ENCODE data around the gene PPIL1.

PPIL1 gene

DNA sequence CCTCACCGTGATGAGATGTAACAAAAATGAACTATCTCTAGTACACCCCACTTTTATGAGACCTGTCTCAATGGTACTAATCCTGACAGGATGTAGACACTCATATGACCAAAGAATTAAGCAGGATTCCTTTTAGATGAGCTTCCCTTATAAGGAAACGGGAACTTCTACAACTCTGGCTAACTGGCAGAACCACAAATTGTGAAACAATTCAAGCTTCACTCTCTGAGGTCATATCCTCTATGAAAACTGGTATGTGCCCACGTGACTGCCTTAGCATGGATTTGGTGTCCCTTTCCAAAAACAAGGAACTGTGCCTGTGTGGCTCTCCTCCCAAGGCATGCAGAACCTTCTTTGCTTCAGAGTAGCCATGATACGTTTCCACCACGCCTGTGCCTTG, 21.3 kb downstream of the PPIL1 start:
- no peak for DNase-seq

DNA sequence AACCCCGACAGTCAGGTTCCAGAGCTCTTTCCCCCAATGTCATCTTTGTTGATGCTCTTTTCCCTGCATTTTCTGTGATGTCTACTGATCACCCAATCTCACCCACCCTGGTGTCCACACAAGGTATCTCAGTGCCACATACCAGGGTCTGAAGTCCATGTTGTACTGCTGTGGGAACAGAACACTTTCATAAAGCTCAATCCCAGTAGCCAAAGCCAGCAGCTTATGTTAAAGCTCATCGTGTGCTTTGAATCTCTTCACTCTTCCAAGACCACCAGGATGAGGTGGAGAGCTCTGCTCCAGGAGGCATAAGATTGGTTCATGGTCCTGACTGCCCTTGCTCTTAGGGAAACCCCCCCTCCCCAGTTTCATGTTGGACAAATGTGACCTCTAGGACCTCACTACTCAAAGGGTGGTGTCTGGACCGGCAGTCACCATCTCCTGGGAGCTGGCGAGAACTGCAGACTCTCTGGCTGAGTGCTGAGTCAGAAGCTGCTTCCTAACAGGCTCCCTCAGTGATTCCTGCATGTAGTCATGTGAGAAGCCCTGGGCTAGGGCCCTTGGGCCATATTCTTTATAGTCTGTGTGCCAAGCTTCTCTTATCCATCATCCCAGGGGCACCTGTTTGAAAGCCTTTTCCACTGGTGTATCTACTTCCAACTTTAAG, 22.0 kb downstream of the PPIL1 start:
- no peak for DNase-seq

DNA sequence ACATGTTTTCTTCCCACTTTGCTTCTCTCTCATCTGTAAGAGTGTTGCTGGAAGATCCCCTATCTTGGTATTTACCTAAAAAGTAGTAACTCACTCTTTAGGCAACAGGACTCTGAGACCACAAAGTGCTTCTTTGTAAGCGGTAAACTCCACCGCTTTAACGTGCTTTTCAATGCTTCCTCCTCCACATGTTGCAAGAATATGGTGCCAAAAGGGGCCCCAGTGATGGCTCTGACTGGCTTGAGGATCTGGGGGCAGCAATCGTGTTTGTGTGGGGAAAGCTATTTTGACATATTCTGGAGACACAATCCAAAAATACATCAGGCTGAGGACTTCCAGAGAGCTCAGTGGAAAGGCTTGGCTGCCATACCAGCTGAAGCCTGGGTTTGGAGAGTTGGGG, 23.0 kb downstream of the PPIL1 start:
- no peak for DNase-seq

DNA sequence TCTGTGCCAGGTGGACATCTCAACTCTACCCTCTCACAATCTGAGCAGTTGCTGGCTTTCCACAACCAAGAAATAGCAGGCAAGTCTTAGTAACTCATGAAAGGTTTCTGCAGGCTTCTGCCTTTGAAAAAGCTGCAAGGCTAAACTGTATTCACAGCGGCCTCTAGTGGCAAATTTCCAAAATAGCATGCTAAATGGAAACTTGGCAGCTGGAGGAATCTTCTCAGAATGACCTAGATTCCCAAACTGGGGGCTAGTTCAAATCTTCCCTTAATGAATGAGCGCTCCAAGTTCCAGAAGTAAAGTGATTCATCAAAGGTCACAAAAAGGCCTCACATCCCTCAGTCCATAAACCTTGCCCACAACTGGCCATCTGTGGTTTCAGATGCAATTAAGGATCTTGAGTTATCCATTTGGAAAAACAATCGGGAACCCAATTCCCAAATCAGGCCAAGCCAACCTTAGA, 23.4 kb downstream of the PPIL1 start:
- no peak for DNase-seq

DNA sequence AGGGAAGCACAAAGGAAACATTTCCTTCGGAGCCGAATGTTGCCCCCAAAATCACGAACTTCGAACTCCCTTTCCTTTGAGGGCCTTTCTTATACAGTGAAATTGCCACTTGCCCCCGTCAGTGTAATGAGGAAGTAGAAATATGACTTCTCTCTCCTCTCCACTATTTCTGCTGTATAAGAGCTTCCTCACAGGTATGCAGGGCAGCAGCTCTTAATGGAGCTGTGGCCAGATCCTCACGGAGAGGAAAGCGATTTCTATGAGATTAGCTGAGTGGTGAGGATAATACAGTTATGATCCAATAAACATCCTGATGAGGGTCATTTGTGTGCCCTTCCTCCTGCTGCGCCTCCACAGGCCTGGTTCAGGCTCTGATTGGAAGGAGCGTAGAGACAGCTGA, 24.6 kb downstream of the PPIL1 start:
- no peak for DNase-seq

DNA sequence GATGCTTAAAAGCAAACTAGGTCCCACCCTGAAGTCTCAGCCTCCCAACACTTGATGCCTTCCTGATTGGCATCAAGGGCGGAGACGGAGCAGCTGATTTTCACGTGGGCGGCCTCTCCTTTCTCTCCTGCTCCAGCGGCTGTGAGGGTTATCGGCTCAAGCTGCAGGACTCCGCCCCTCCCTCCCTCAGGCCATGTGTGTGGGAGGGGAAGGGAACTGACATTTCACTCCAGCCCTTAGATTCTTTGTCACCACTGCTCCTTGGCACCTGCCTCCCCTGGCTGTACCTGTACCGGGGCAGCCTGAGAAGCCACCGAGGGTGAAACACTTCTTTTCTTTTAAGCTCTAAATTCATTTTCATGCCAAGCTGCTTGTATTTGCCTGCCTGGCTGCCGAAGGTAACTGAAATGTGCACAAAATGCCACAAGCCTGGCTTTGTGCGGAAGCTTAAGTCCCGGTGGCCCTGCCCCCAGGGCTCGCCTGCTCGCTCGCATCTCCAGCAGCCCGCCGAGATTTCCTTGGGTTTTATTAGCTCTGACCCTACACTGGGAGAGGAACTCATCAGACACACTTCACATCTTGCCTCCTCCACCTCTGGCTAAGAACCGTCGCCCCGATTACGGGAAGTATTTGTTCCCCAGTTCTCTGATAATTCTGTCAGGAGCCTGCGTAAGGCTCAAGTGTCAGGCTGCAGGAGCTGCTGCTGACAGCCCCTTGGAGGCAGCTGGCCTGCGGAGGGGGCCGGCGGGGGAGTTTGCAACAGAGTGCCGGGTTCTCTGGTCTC, 25.8 kb downstream of the PPIL1 start:
- no peak for DNase-seq

DNA sequence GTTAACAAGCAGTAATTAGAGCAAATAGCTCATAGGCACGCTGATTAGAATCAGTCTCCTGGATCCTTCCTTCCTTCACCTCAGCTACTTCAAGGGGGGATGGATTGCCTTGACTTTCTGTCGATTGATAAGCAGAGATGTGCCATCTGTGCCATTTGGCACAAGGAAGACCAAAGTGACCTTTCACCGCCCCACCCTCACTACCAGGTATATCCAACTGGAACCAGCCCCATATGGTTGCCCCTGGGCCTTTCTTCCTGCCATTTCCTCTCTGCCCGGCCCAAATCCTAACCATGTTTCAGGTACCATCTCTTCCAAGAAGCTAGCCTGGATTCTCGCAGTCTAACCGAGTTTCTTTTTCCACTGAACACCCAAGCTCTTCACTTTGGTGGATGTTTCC, 26.6 kb downstream of the PPIL1 start:
- DNase-seq = no peak

DNA sequence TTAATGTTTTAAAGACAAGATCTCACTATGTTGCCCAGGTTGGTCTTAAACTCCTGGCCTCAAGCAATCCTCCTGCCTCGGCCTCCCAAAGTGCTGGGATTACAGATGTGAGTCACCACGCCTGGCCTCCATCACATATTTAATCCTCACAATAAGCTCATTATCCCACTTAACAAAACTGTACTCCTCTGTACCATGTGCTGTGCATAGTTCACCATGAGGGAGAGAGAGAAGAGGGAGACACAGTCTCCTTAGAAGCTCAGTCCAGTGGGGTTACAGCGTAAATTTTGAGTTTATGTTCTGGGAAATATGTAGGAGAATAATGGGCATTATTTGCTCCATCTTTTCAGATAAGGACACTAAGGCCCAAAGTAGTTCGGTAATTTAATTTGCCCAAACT, 27.5 kb downstream of the PPIL1 start:
- no peak for DNase-seq

DNA sequence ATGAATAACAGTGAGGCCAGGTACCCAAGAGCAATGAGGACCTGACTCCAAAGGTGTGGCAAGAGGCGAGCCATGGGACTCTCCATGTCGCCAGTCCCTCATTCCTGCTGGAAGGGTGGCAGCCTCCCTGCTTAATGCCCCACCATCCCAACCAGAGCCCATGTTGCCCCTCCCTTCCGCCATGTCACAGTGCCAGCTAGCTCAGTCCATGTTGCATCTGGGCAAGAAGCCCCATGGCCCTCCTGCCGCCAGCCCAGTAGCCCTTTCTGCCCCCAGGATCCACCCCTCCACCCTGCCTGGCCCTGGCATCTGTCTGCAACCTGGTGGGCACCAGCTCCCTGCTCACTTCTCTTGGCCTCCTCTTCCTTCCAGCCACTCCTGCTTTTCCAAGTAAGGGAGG, 29.4 kb downstream of the PPIL1 start:
- DNase-seq = no peak

DNA sequence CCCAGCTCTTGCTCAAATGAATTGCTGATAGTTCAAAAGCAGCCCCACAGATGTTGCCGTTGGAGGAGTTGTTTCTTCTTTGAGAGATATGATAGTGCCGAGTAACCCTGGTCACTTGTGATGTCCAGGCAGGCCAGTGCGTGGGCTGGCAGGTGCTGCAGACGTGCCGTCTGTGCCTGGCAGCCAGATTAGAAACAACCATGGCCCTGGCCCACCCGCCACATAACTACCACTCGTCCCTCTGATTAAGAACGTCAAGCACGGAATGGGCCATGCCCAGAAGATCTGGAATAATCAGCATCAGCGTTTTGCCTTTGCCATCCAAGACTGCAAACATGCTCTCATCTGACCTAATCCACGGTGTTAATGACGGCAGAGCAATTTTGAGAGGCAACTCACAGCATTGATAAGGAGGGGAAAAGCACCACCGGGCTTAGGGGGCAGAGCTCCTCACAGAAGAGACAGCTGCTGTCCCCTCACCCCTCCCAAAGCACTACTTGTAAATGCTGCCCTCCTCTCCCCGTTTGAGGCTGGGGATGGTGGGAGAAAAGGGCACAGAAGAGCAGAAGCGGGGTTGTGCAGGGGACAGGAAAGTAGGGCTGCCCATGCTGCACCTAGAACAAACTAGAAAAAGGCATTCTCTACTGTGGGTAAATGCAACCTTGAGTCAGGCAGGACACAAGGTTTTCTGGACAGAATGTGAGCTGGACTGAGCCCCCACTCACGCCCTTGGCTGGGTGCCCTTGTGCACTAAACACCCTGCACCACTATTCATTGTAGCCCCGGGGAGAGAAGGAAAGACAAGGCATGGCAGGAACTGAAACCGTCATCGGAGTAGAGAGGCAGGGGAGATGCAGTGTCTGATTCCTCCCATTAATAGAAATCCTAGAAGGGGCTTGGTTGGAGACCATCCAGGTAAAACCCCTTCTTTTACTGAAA, 30.1 kb downstream of the PPIL1 start:
- DNase-seq = no peak

DNA sequence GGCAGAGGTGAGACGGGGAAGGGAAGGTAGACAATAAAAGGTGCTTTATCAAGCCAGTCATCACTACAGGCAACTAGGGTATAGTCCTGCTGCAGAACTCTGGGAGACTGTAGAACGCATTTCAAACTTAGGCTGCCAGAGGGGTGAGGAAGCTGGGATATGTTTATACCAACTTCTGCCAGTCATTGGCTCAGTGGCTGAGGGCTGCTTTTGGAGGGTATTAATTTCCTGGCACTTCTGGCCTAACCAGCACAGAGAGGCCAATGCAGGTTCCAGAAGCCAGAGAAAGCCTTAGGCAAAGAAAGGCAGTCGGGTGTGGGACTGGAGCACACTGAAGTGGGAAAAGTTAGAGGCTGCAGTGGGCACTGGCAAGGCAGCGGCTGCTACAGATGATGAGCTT, 31.4 kb downstream of the PPIL1 start:
- DNase-seq = no peak

DNA sequence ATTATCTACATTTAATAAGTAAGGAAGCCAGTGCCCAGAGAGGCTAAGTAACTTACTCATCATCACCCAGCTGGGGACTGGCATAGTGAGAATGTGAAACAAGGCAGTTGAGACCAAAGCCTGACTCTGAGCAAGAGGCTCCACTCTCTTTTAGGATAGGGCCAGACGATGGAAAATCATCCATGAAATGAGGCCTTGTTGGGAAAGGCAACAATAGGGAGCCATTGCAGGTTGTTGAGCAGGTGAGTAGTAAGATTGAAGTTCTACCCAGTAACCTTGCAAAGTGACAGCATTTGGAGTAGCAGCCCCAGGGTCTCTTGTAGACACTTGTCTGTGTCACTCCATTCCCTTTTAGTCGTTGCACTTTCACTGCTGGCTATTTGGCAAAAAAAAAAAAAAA, 32.8 kb downstream of the PPIL1 start:
- DNase-seq = no peak

DNA sequence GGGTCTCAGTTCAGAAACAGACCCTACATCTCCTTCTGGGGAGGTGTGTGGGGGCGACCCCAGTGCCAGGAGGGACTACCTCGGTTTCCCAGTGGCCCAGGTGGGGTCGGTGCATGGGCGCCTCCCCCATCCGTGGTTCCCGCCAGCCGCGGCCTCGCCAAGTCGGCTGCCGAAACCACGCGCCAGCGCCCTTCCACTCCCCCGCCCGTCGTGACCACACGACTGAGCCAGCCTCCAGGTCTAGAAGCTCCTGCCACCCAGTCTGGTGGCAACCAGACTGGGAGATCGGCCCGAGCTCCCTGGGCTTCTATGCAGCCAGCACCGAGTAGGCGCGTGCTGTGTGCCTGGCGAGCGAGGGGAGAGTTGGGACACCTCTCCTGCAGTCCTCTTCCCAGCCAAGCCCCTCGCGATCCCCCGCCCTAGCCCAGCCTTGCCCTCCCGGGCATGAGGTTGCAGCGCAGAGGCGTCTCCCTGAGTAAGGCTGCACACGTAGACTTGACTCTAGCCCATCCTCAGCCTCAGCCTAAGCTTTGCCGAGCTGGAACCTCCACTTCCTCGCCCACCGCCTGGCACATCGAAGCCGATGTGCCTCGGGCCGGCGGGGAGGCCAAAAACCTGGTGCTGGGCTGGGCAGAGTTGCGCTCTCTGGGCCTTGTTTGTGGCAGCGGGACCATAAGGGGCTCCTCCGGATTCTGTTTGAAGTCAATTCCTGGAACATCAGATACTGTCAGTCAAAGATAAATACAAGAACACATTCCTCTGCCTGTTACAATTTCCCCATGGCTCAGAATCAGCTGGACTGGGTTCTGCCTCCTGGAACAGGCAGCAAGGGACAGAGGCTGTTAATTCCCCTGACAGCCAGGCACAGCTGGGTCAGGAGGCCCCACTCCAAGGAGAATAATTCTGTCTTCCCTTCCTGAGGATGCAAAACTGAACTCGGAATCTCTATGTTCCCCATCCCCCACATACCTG, 33.9 kb downstream of the PPIL1 start:
- no peak for DNase-seq

DNA sequence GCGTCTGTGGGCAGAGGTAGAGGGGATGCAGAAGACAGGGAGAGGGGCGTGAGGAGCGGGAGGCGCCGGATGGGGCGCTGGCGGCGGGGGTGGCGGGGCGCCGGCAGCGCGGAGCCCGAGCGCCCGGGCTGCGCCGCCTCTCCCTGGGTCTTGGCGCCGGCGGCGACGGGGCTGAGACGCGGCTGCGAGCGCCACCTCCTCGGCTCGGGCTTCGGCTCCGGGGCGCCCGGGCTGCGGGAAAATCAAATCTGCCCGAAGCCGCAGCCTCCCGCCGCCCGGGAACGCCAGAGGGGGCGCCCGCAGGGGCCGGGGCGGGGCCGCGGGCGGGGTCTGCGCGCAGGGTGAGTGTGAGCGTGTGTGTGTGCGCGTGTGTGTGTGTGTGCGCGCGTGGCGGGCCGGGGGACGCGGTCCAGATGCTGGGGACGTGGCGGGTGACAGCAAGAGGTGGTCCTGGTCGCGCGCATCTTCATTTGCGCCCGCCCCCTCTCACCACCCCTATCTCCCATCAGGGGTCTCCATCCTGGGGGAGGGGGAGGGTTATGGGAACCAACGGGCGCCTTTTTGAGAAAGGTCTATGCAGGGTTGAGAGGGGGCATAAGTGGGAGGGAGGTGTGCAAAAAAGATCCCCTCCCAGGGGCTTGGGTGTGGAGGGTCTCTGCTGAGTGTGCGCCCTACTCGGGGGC, 34.7 kb downstream of the PPIL1 start:
- DNase-seq = no peak

DNA sequence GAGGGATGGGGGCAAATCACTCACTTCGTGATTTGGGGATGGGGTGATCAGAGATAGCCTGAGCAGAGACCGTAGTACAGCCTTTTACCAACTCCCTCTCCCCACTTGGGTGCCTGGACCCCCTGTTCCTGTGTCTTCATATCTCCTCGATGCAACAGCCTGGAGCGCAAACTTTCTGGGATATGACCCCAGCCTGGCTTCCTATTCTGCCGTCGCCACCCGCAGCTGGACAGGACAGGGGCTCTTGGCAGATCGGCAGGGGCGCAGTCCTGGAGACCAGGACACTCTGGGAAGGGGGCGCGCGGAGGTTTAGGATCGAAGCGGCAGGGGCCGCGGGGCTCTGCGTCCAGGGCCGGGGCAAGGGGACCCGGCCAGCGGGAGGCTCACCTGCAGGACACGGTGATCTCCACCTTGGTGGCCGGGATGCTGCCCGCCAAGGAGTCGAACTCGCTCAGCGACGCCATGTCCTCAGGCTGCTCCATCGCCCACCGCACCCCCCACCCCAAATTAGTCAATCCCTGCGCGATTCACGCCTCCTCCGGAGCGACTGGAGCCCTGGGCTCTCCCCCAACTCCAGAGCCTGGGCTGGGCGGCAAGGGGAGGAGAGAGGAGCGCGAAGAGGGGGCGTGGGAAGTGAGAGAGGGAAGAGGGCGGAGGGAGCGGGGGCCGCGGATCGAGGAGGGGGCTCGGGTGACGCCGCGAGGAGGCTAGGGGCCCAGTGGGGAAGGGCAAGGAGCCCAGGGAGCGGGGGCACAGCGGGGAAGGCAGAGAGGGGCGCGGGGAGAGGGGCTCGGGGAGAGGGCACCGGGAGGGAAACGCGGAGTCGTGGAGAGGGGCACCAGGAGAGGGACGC, 35.5 kb downstream of the PPIL1 start, which contains the start of gene CPNE5:
Gene CPNE5 (minus strand): TSS at position 549 of the 853 bp plus-strand sequence. CDS start 67 bp downstream, at position 482.
- no peak for DNase-seq

DNA sequence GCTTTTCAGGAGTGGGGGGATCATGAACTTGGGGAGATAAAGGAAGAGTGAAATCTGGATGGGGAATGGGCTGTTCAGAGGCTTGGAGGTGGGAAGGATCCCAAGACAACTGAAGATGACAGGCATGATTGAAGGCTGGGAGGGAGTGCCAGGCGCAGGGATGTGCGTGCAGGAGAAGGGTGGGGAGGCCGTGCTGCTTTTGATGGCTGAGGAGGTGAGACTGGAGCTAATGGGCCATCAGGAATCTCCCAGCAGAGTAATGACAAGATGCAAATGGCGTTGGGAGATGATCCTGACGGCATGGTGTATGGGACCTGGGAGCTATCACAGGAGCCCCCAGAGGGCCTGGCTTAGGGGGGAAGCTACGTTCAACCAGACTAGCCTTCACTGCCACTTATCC, 36.9 kb downstream of the PPIL1 start:
- no peak for DNase-seq

DNA sequence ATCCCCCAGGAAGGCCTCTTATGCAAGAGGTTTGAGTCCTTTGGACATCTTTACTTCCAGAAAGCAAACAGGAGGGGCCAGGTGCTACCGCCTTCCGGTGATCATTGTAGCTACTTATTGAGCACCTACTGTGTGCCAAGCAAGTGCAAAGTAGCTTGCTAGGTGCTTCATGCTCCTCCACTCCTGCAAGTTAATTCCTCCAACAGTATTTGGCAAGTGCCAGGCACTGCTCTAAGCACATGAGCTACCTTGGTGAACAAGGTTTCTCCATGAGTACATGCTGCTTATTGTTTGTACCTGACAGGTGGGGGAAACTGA, 37.6 kb downstream of the PPIL1 start:
- DNase-seq = no peak

DNA sequence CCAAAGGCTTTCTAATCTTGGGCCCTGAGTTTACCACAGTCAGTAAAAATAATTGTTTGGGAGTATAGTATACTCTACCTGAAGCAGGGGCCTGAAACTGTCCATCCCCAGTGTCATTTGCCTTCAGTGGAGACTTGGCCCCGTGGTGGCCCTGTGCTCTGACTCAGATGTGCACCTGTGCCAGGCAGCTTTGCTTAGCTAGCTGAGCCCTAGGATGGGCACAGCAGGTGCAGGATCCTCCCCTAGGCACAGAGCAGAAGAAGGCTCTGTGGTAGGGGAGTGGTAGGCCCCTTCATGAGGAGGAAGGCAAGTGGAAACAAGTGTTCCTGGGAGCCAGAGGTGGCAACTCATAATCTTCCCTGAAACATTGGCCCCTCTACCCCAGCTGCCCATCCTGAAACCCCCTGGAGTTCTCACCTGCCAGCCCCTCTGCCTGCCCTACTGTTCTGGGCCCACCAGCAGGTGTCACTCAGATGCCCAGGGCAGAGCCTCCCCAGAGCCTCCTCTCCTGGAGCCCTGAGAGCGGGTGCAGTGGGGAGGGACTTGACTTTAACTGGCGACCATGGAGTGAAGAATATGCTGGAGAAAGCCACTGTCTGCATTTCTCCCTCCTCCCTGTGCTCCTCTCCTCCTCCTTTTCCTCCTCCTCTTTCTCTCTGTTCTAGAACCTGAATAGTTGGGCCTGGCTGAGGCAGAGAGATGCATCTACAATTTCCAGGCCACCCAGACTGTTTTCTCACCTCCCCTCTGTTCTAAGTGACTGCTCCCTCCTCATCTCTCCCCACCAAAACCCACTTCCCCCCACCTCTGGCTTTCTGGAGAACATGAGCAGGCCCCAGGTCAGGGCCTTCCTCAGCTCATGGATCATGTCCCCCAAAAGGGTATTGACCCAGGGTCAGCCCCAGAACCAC, 38.2 kb downstream of the PPIL1 start:
- no peak for DNase-seq

DNA sequence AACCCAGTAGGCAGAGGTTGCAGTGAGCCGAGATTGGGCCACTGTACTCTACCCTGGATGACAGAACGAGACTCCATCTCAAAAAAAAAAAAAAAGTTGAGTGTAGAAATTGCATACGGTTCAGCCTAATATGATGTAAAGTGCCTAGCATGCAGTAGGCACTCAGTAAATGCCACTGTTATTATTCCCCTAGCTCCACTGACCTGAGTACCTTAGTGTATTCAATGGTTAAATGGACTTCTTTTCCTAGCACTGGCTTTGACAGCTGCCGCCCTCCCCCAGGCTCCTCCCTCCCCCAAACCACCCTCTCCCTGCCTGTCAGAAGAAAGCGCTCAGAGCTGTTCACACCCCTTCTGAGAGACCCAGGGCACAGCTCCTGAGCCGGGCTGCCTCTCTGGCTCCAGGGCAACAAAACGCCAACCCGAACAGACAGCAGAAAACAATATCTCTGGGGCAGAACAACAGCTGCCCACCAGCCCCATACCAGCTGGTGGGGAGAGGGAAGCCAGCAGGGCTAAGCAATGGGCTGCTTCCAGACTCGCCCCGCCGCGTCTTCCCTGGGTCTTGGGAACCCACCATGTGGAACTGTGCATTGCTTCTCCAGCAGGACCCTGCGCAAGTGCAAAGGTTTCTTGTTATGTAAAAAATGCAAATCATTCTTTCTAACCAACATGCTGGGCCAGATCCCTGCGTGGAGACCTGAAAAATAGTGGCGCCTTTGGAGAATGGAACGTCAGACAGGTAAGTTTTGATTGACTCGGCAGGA, 39.8 kb downstream of the PPIL1 start:
- no peak for DNase-seq

Data from activated CD4-positive, CD25-positive, alpha-beta regulatory T cell (primary cell).